Breast epithelium (tissue), 3 donors: ENCODE results near the gene PTTG1IP.

Experiments used
- POLR2A ChIP-seq: fragments of 450-650 bp; IDR thresholded peaks from one replicate; pipeline ENCODE4 v1.6.1; 2016; ENCODE audit warnings: antibody characterized with exemption, mild to moderate bottlenecking, moderate library complexity
- POLR2AphosphoS5 ChIP-seq, 3 donors: sonication (generic); formaldehyde crosslinking; IDR thresholded peaks; one replicate each; pipeline ENCODE4 v1.6.1; 2017; ENCODE audit warnings: antibody characterized with exemption in 3 of 3
- TF ChIP-seq, protein P1 (sequence below), 3 donors: fragments of 450-650 bp; IDR thresholded peaks; one replicate each; pipeline ENCODE4 v1.5.1; 2016 to 2017; ENCODE audit warnings: antibody characterized with exemption in 3 of 3, mild to moderate bottlenecking in 3 of 3, moderate library complexity in 3 of 3

DNA sequence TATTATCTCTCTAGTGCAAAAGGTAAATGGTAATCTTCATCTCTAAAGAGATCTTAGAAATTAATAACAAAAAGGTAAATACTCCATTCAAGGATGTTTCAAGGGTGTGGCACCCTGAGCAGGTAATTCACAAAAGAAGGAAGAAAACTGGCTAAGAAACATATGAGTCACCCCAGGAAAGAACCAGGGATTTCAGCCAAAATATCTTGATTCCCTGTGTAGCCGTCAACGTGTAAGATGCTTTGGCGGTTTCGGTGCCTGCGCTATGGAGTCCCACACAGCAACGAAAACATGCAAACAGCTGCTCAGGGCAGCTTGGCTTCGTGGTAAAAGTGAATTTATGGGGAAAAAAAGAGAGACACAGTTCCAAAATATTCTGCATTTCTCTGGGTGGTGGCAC is 43.5 kb upstream of the PTTG1IP start:
- TF ChIP-seq, protein P1, sequence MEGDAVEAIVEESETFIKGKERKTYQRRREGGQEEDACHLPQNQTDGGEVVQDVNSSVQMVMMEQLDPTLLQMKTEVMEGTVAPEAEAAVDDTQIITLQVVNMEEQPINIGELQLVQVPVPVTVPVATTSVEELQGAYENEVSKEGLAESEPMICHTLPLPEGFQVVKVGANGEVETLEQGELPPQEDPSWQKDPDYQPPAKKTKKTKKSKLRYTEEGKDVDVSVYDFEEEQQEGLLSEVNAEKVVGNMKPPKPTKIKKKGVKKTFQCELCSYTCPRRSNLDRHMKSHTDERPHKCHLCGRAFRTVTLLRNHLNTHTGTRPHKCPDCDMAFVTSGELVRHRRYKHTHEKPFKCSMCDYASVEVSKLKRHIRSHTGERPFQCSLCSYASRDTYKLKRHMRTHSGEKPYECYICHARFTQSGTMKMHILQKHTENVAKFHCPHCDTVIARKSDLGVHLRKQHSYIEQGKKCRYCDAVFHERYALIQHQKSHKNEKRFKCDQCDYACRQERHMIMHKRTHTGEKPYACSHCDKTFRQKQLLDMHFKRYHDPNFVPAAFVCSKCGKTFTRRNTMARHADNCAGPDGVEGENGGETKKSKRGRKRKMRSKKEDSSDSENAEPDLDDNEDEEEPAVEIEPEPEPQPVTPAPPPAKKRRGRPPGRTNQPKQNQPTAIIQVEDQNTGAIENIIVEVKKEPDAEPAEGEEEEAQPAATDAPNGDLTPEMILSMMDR (IDR thresholded peaks at IDR 0.05): no peak
- TF ChIP-seq POLR2AphosphoS5 (IDR thresholded peaks at IDR 0.05) (no peak), POLR2A (no peak)
